Epithelial cell of proximal tubule (primary cell): ENCODE measurements around the gene SAMD4A. TPM values are rescaled to one million over a fixed set of nuclear protein-coding genes. Genes with fewer than 3 reads are reported as not detected.

Source experiments
- DNase-seq: peaks from one replicate; pipeline ENCODE4 v3.0.0-alpha.2; 2011; ENCODE audit warnings: low read depth
- H3K4me3 ChIP-seq: 2 replicates; pipeline ENCODE4 v1.5.1; 2011; ENCODE audit warnings: low read depth, mild to moderate bottlenecking, low read length
- total RNA-seq: library from RNA; depleted of rRNA; stranded (reverse); fragments of >200 nt; gene quantifications from 2 replicates; pipeline ENCODE4 v1.2.3, GENCODE V29; 2015
- TF ChIP-seq, protein P1 (sequence below): conservative IDR thresholded peaks from 2 replicates; pipeline ENCODE4 v1.5.1; 2012; ENCODE audit warnings: low read depth, mild to moderate bottlenecking, low read length

SAMD4A gene
- total RNA-seq, 1 donor from 2014 or later, result 18.9 TPM

DNA sequence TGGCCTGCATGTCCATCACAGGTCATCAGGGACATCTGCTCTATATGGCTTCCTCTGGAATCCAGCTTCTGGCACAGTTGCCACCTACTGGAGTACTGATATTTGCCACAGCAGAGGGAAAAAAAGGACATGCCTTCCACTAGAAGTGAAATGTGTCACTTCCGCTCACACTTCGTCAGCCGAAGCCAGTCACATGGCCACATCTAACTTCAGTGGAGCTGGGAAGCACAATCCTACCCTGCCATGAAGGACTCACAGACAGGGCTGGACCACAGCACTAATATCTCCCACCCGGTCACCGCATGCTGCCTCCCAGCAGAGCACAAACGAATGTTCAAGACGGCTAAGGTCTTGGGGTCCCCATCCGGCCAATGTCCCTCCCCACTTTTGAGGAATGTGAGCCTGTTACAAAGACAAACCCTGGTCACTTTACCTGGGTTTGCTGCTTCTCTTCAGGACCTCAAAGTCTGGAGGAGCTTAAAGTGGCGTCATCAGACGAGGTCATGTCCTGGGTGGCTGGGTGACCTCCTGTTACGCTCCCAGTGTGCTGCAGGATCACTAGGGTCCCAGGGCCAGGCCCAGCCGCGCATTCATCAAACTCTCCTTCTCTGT lies 237.1 kb downstream of the SAMD4A start:
- DNase-seq, result no peak
- TF ChIP-seq, protein P1, sequence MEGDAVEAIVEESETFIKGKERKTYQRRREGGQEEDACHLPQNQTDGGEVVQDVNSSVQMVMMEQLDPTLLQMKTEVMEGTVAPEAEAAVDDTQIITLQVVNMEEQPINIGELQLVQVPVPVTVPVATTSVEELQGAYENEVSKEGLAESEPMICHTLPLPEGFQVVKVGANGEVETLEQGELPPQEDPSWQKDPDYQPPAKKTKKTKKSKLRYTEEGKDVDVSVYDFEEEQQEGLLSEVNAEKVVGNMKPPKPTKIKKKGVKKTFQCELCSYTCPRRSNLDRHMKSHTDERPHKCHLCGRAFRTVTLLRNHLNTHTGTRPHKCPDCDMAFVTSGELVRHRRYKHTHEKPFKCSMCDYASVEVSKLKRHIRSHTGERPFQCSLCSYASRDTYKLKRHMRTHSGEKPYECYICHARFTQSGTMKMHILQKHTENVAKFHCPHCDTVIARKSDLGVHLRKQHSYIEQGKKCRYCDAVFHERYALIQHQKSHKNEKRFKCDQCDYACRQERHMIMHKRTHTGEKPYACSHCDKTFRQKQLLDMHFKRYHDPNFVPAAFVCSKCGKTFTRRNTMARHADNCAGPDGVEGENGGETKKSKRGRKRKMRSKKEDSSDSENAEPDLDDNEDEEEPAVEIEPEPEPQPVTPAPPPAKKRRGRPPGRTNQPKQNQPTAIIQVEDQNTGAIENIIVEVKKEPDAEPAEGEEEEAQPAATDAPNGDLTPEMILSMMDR, result no peak
- no peak overlapping the region for H3K4me3 ChIP-seq

DNA sequence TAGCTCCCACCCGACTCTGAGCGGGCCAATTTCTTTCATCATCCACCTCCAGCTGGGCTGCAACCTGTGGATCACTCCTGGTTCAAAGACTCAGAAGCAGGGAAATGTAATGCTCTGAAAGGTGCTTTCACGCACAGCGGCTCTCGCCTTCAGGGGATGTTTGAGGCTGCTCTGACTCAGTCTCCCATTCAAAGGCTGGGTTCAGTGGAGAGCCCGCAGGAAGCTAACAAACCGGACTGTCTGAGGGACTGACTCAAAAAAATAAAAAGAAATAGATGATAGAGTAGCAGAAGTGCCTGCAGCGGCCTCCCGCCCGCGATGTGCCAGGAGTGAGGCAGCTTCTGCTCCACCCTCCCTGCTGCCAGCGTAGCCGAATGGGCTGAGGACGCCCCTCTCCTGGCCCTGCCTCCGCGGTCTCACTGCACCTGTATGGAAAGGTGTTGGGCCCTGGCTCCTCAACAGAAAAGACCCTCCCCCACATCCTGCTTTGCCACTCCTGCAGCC lies 237.7 kb downstream of the SAMD4A start:
- no peak overlapping the region for H3K4me3 ChIP-seq
- DNase-seq, result no peak

DNA sequence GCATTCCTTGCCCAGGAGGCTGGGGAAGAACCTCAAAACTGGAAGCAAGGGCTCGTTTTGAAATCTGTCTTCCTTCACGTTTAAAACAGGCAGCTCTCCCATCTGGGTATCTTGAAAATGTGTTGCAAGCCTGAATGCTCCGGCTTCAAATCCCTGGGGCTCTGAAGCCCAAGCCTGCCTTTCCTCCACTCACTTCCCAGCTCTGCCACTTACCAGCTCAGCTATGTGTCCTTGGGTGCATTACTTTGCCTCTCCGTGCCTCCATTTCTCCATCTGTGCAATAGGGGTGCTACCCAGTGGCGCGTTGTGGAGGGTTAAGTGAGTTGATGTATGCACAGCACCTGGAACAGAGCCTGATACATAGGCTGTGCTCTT lies 238.1 kb downstream of the SAMD4A start:
- TF ChIP-seq, protein P1, result no peak
- no peak overlapping the region for H3K4me3 ChIP-seq
- DNase-seq, result no peak

More for the DNA sequence above, 237.7 kb downstream of the SAMD4A start:
- TF ChIP-seq, protein P1, result no peak

DNA sequence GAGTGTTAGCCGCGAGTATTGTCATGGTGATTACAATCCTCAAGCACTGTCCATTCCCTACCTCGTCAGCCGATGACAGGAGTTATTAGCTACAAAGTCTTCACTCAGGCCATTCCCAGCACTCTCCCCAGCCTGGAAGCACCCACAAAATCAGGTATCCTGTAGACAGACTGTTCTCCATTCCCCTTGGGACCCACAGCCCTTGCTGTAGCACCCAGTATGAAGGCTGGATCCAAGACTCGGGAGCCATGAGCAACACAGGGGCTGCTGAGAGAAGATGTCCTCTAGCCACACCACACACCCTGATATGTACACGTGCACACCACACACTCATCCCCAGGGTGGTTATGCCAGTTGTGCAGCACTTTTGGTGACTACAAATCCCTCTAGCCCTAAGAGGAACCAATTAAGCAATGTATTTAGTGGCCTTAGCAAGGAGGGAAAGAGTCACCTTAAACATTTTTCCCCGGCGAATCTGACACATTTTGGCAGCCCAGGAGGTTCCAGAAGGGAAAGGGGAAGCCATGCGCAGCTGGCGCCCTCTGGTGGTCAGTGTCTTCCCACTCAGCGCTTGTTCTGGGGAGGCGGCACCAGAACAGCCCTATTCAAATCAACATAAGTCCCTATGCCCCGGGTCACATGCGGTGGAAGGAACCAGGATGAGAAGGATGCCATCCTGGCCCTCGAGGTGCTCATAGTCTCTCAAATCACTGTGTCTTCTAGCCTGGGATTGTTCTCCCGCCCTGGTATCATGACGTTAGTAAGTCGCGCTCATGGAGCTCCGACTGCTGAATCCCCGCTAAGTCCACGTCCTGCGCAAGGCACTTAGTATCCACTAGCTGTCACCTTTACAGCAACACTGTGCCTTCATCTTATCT lies 238.8 kb downstream of the SAMD4A start:
- TF ChIP-seq, protein P1, result peak; percentile 99
- H3K4me3 ChIP-seq, result no peak overlapping the region
- DNase-seq, result no peak

DNA sequence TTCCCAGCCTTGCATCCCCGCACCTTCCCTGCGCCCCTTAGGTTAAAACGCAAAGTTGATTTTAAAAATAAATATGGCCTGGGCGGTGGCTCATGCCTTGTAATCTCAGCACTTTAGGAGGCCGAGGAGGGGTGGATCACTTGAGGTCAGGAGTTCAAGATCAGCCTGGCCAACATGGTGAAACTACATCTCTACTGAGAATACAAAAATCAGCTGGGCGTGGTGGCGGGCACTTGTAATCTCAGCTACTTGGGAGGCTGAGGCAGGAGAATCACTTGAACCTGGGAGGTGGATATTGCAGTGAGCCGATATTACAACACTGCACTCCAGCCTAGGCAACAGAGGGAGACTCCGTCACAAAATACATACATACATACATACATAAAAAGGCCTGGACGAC lies 239.7 kb downstream of the SAMD4A start:
- TF ChIP-seq, protein P1, result no peak
- DNase-seq, result no peak
- no peak overlapping the region for H3K4me3 ChIP-seq

DNA sequence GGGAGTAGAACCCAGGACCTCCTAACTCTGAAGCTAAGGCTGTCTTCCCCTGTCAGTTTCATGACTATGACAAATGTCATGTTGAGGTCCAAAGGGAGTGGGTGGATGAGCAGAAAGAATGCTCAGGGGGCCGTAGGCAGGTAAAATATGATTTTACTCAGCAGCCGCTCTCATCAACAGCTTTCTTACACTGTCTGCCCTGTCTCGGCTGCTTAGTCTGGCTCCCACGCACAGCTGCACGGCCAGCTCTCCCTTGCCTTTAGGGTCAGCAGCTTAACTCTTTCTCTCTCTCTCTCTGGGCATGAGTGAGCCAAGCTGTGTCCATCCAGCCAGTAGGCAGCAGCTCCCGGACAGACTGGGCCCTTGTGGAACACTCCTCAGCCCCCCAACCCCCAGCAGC lies 240.5 kb downstream of the SAMD4A start:
- DNase-seq, result no peak
- TF ChIP-seq, protein P1, result no peak
- H3K4me3 ChIP-seq, result no peak overlapping the region
